GM21737 (cell line): Measurements from ENCODE around the gene FGD4.

Experiments used
- ATAC-seq: cut with Tn5 transposase; IDR thresholded peaks from one replicate; pipeline ENCODE4 v1.9.1; 2021; ENCODE audit warnings: mild to moderate bottlenecking, moderate library complexity; ENCODE audit not compliant: unreplicated experiment

The FGD4 gene

DNA sequence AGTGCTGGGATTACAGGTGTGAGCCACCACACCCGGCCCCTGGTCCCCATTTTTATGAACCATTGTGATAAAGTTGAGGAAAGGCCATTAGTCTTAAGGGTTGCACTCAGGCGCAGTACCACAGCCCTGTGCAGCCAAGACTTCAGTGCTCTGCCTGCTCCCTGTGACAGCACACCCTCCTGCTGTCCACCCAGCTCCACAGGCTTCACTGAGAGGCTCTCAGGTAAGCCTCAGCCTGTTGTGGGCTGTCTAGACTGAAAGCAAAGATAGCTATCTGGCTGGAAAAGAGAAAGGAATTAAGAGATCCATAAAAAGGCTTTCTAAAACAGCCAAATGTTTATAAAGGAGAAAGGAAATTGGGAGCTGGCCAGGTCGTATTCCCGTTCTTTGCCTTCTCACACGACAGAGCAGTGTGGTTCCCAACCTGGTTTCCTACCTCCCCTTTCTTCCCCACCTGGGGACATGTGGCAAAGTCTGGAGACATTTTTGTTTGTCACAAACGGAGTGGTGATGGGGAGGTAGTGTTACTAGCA lies 260.6 kb downstream of the FGD4 start:
- ATAC-seq = no peak

DNA sequence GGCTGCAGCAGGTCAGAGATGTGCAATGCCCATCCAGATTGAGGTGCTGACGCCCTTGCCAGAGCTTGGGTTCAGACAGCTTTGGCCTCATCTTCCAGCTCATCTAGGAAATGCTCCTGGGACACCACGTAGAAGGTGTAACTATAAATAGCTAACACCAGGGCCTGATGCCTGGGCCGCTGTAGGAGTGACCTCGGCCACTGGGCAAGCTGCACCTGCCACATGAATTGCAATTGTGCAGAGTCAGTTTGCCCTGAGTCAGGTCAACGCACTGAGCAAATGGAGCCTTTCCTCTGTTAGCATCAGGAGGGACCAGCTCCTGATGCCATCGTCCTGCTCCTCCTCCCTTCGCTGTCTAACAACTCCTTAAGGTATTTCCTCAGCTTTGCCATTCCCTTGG lies 262.3 kb downstream of the FGD4 start:
- no peak for ATAC-seq

DNA sequence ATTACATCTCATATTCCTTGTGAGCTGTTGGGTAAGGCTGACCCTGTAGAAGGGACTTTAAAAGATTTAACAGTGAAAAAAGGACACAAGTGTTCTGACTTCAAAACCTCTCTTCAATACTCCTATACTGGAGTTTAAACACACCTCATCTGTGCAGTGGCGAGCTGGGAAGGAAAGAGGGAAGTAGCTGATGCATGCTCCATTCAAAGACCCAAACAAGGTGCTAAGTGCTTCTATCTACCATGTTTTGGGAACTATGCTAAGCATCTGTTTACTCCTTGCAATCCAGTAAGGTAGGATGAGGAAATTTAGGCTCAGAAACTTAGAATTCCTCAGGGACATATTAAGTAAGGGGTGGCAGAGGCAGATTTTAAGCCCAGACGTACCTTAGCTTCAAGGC lies 263.3 kb downstream of the FGD4 start:
- no peak for ATAC-seq

GRCh38 chr12:32666018-32666417 lies 266.7 kb downstream of the FGD4 start:
- no peak for ATAC-seq

GRCh38 chr12:32669584-32669983 lies 270.2 kb downstream of the FGD4 start:
- no peak for ATAC-seq

DNA sequence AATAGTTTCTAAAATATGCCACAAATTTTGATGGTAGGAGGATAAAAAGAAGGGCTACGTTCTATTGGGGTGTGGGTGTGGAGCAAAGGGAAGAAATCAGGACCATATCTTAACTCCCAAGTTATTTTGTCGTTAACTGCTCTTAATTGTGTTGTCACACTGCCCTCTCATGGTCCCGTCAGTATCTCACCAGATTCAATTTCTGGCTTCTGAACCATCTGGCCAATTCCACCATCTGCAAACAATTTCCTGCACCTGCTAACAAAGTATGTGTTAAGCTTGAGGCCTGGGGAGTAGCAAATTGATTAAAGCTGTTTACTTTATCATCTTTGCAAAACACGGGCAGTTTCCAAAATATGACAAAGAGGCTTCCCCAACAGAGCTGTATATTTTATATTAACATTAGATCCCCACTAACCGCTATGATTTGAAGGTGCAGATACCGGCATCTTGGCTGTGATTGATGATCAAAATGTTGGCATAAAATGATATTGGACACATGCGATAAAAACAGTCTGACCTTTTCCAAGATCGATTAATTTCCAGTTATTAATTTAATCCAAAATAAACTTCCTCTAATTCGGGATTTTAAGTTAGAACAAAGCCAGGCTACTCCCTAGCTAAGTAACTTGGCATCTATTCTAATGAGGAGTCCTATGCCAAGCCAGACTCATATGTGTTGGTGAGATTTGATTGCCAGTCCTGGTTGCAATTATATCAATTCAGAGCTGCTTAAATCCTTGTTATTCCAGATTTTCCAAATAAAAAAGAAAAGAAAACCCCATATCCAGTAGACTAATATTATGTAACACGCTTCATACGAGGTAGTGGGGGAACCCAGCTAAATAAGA lies 272.8 kb downstream of the FGD4 start:
- ATAC-seq = no peak

- peak; percentile 98 for ATAC-seq
Observed at GRCh38 chr12:32679091-32679919, 279.9 kb downstream of the FGD4 start, which contains the start of gene DNM1L. TSS of gene DNM1L (plus strand) at chr12:32679301. CDS start at chr12:32679364, 63 bp downstream.

DNA sequence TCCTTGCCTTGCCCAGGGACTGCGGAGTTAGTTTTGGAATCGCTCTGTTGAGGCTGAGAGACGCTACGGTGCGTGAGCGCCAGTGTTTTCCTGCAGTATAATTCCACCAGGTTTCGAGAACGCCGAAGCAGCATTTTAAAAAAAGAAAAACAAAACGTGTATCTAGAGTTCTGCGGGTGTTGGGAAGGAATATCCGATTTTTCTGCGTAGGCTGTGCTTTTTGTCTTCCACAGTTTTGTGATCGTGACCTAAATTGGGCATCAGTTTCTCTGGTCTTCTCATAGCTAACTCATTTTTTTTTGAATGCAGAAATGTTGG lies 280.5 kb downstream of the FGD4 start:
- ATAC-seq = no peak

DNA sequence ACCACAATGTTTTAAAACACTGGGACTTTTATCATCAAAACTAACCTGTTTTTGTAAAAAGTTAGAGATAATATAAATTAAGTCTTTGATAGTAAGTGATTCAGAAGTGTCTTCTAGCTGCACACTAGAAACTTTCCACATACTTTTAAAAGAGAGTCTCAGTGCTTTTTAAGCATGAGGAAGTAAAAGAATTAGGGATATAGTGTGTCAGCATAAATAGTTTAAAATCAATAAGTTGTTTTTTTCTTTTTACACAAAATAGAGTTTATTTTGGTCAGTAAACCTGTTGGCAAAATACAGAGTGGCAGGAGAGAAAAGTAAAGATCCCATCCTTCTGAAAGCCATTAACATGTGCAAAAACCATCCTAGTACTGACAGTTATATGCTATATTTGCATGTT lies 281.4 kb downstream of the FGD4 start:
- ATAC-seq = no peak

DNA sequence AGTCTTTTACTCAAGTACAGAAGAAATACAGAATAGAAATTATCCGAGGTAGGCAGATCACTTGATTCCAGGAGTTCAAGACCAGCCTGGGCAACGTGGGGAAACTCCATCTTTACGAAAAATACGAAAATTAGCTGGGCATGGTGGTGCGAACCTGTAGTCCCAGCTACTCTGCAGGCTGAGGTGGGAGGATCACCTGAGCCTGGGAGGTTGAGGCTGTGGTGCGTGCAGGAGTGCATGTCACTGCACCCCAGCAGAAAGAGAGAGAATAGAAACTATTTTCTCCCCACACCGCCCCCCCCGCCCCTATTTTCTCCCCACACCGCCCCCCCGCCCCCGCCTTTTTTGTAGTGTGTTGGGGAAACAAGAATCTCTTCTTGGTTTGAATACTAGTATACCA lies 281.9 kb downstream of the FGD4 start:
- no peak for ATAC-seq

- ATAC-seq = no peak
Observed at GRCh38 chr12:32686340-32686739, 287.0 kb downstream of the FGD4 start.

DNA sequence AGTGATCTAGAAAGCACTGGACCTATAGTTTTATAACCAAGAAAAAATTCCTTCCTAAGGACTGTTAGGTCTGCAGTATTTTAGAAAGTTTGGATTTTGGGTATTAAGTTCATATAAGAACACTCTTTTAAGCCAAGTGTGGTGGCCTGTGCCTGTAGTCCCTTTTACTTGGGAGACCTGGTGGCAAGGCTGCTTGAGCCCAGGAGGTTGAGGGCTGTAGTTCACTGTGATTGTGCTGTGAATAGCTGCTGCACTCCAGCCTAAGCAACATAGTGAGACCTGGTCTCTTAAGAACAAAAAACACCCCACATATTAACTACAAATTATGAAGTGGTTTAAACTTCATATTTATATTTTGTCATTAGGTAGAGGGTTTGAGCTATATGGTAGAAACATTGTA lies 289.4 kb downstream of the FGD4 start:
- no peak for ATAC-seq

GRCh38 chr12:32690927-32691326 lies 291.6 kb downstream of the FGD4 start:
- no peak for ATAC-seq

DNA sequence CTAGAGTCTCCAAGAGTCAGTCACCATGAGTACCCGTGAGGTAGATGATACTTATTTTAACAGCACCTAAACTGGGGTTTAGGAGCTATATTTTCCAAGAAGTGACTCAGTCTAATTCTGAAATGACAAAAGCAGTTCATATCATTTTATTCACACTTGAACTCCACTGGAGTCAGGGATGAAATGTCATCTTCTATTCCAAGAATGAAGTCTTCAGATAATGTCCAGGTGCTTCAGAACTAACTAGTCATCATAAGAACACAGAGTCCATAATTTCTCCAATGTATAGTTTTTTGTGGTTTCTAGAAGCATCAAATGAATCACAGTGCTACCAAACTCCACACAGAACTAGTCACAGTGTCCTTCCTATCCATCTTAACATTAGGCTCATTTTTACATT lies 293.0 kb downstream of the FGD4 start:
- ATAC-seq = no peak

DNA sequence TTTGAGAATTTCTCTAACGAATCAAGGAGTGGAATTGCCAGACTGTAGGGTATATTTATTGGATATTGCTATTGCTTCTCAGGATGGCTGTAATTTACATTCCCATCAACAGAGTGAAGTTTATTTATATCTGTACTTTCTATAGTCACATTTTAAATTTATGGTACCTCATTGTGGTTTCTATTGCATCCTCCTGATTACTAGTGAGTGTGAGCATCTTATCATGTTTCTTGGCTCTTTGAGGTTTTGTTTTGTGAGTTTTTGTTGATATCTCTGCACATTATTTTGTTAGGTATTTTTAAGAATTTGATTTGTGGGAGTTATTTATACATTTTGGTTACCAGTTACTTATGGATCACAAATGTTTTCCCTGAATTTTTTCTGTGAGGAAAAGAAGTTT lies 293.7 kb downstream of the FGD4 start:
- ATAC-seq = no peak
